SK-N-SH (cell line): ENCODE results near the gene EMCN.

ENCODE experiments used
- EP300 ChIP-seq, 2 experiments: IDR thresholded peaks; 2 replicates each; pipeline versions ENCODE4 v1.4.0 to v1.6.1; 2012; ENCODE audit warnings: borderline replicate concordance in 1 of 2, low read depth in 1 of 2, low read length in 1 of 2
- EZH2phosphoT487 ChIP-seq: fragments of 200-600 bp; sonication (generic); IDR thresholded peaks from 2 replicates; pipeline ENCODE4 v1.6.1; 2017; ENCODE audit warnings: low read depth, mixed run types, mild to moderate bottlenecking, antibody characterized with exemption, moderate library complexity, borderline replicate concordance
- NFIC ChIP-seq: IDR thresholded peaks from 2 replicates; pipeline ENCODE4 v1.4.0; 2012; ENCODE audit warnings: borderline replicate concordance
- NRF1 ChIP-seq: IDR thresholded peaks from 2 replicates; pipeline ENCODE4 v1.6.1; 2012; ENCODE audit warnings: low read depth, mild to moderate bottlenecking, low read length
- POLR2AphosphoS5 ChIP-seq: IDR thresholded peaks from 2 replicates; pipeline ENCODE4 v1.6.1; 2012; ENCODE audit warnings: low read depth, low read length
- RAD21 ChIP-seq: IDR thresholded peaks from 2 replicates; pipeline ENCODE4 v1.6.1; 2012; ENCODE audit warnings: mild to moderate bottlenecking, low read length
- SMC3 ChIP-seq: IDR thresholded peaks from 2 replicates; pipeline ENCODE4 v1.6.1; 2012; ENCODE audit warnings: low read depth, low read length, improper control_type of control experiment
- YY1 ChIP-seq: IDR thresholded peaks from 2 replicates; pipeline ENCODE4 v1.4.0; 2012; ENCODE audit warnings: low read depth, mild to moderate bottlenecking
- TF ChIP-seq, protein P1 (sequence below): fragments of 200-600 bp; sonication (generic); IDR thresholded peaks from 2 replicates; pipeline ENCODE4 v1.6.1; 2017; ENCODE audit warnings: antibody characterized with exemption, mild to moderate bottlenecking, moderate library complexity
- TF ChIP-seq, protein P2 (sequence below): IDR thresholded peaks from 2 replicates; pipeline ENCODE4 v1.4.0; 2012; ENCODE audit warnings: low read depth, borderline replicate concordance

DNA sequence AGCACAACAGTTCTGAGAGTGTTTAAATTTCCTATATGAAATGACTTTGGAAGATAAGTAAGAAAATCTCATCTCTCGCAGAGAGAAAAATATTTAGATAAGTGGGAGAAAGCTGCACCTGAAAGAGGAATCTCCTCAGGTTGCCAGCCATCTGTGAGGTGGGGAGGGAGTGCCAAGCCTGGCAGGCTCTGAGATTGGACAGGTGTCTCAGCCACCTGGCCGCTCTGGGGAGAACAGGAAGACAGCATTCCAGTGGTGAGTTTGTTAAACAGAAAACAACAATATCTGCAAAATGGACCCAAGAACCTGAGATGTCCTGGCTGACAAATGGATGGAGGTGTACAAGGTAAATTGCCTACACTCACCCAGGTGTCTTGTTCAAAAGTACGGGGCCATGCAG, 31.3 kb downstream of the EMCN start:
- TF ChIP-seq NFIC (no peak), POLR2AphosphoS5 (no peak), YY1 (no peak), EZH2phosphoT487 (no peak), SMC3 (no peak), RAD21 (no peak), NRF1 (no peak), EP300 (IDR thresholded peaks at IDR 0.05; ENCODE audit: borderline replicate concordance in 1 of 2, low read depth in 1 of 2, low read length in 1 of 2) (no peak)
- TF ChIP-seq, protein P1, sequence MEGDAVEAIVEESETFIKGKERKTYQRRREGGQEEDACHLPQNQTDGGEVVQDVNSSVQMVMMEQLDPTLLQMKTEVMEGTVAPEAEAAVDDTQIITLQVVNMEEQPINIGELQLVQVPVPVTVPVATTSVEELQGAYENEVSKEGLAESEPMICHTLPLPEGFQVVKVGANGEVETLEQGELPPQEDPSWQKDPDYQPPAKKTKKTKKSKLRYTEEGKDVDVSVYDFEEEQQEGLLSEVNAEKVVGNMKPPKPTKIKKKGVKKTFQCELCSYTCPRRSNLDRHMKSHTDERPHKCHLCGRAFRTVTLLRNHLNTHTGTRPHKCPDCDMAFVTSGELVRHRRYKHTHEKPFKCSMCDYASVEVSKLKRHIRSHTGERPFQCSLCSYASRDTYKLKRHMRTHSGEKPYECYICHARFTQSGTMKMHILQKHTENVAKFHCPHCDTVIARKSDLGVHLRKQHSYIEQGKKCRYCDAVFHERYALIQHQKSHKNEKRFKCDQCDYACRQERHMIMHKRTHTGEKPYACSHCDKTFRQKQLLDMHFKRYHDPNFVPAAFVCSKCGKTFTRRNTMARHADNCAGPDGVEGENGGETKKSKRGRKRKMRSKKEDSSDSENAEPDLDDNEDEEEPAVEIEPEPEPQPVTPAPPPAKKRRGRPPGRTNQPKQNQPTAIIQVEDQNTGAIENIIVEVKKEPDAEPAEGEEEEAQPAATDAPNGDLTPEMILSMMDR, result no peak
- TF ChIP-seq, protein P2, sequence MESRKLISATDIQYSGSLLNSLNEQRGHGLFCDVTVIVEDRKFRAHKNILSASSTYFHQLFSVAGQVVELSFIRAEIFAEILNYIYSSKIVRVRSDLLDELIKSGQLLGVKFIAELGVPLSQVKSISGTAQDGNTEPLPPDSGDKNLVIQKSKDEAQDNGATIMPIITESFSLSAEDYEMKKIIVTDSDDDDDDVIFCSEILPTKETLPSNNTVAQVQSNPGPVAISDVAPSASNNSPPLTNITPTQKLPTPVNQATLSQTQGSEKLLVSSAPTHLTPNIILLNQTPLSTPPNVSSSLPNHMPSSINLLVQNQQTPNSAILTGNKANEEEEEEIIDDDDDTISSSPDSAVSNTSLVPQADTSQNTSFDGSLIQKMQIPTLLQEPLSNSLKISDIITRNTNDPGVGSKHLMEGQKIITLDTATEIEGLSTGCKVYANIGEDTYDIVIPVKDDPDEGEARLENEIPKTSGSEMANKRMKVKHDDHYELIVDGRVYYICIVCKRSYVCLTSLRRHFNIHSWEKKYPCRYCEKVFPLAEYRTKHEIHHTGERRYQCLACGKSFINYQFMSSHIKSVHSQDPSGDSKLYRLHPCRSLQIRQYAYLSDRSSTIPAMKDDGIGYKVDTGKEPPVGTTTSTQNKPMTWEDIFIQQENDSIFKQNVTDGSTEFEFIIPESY, result no peak
